MM.1S (cell line): Measurements from ENCODE around the gene ZFR2.

ENCODE experiments used
- DNase-seq: peaks from one replicate; pipeline ENCODE4 v3.0.0-alpha.2; 2015
- H2AFZ ChIP-seq: fragments of 300-600 bp; sonication (generic); 2 replicates; pipeline ENCODE4 v1.6.0; 2016; ENCODE audit warnings: antibody characterized with exemption, low read length
- H3F3A ChIP-seq: fragments of 300-600 bp; sonication (generic); 2 replicates; pipeline ENCODE4 v1.6.1; 2016; ENCODE audit warnings: mild to moderate bottlenecking, antibody characterized with exemption, low read length, moderate library complexity, mixed read lengths; ENCODE audit not compliant: insufficient read depth
- H3K27ac ChIP-seq: fragments of 300-600 bp; sonication (generic); 2 replicates; pipeline ENCODE4 v1.5.1; 2016; ENCODE audit warnings: mild to moderate bottlenecking, low read length
- H3K27me3 ChIP-seq: fragments of 300-600 bp; sonication (generic); replicated peaks from 2 replicates; pipeline ENCODE4 v1.6.0; 2016; ENCODE audit warnings: low read length; ENCODE audit not compliant: insufficient read depth
- H3K36me3 ChIP-seq: fragments of 300-600 bp; sonication (generic); replicated peaks from 2 replicates; pipeline ENCODE4 v1.6.1; 2016; ENCODE audit warnings: mild to moderate bottlenecking, low read length, mixed read lengths; ENCODE audit not compliant: insufficient read depth
- H3K4me1 ChIP-seq: fragments of 300-600 bp; sonication (generic); 2 replicates; pipeline ENCODE4 v1.6.1; 2016; ENCODE audit warnings: low read length, mixed read lengths
- H3K4me2 ChIP-seq: fragments of 300-600 bp; sonication (generic); 2 replicates; pipeline ENCODE4 v1.6.0; 2016; ENCODE audit warnings: low read depth, low read length
- H3K4me3 ChIP-seq: fragments of 300-600 bp; sonication (generic); 2 replicates; pipeline ENCODE4 v1.5.1; 2016; ENCODE audit warnings: low read length, mixed read lengths
- H3K79me2 ChIP-seq: fragments of 300-600 bp; sonication (generic); 2 replicates; pipeline ENCODE4 v1.6.1; 2016; ENCODE audit warnings: mixed run types, low read length, mixed read lengths
- H3K9ac ChIP-seq: fragments of 300-600 bp; sonication (generic); 2 replicates; pipeline ENCODE4 v1.6.1; 2016; ENCODE audit warnings: low read length, mixed read lengths
- H3K9me2 ChIP-seq: fragments of 300-600 bp; sonication (generic); replicated peaks from 2 replicates; pipeline ENCODE4 v1.6.1; 2016; ENCODE audit warnings: mild to moderate bottlenecking, low read length, mixed read lengths; ENCODE audit not compliant: insufficient read depth
- H3K9me3 ChIP-seq: fragments of 300-600 bp; sonication (generic); replicated peaks from 2 replicates; pipeline ENCODE4 v1.6.1; 2016; ENCODE audit warnings: mild to moderate bottlenecking, low read length, mixed read lengths; ENCODE audit not compliant: insufficient read depth
- H4K20me1 ChIP-seq: fragments of 300-600 bp; sonication (generic); 2 replicates; pipeline ENCODE4 v1.6.1; 2016; ENCODE audit warnings: mild to moderate bottlenecking, low read length, moderate library complexity, mixed read lengths; ENCODE audit not compliant: insufficient read depth
- EZH2 ChIP-seq: fragments of 300-600 bp; sonication (generic); optimal IDR thresholded peaks from 2 replicates; pipeline ENCODE3; 2017; ENCODE audit warnings: low read depth, mild to moderate bottlenecking, antibody characterized with exemption, low read length, mixed read lengths
- EZH2phosphoT487 ChIP-seq: fragments of 300-600 bp; sonication (generic); IDR thresholded peaks from 2 replicates; pipeline ENCODE4 v1.6.1; 2018; ENCODE audit warnings: antibody characterized with exemption, low read length
- TF ChIP-seq, protein P1 (sequence below): fragments of 300-600 bp; sonication (generic); IDR thresholded peaks from 2 replicates; pipeline ENCODE4 v1.5.1; 2016; ENCODE audit warnings: antibody characterized with exemption, low read length, mixed read lengths

The ZFR2 gene

DNA sequence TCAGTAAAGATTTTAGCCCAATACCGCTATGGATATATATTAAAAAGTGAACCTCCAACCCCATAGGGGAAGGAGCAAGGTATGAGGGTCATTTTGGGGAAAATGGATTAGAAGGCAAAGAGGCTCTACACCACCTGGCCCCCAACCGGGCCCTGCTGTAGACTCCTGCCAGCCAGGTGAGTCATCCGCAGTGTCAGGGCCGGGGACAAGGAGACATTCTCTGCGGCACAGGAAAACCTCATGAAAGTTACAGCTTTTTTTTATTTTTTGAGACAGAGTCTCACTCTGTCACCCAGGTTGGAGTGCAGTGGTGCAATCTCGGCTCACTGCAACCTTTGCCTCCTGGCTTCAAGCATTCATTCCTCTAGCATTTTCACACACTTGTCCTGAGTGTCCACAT lies 32.0 kb downstream of the ZFR2 start:
- Histone ChIP-seq H4K20me1 (no peaks in the 10 kb centered on the region), H3F3A (no peaks in the 10 kb centered on the region), H3K9me3 (no peaks in the 10 kb centered on the region), H3K27me3 (peaks cover 87% of the 10 kb centered on the region), H3K27ac (no peak overlapping the region), H3K4me3 (no peak overlapping the region), H3K9ac (no peak overlapping the region), H2AFZ (no peak overlapping the region), H3K79me2 (no peaks in the 10 kb centered on the region), H3K9me2 (no peaks in the 10 kb centered on the region), H3K4me2 (no peak overlapping the region), H3K36me3 (no peaks in the 10 kb centered on the region), H3K4me1 (no peaks in the 10 kb centered on the region)
- no peak for DNase-seq
- TF ChIP-seq, protein P1, sequence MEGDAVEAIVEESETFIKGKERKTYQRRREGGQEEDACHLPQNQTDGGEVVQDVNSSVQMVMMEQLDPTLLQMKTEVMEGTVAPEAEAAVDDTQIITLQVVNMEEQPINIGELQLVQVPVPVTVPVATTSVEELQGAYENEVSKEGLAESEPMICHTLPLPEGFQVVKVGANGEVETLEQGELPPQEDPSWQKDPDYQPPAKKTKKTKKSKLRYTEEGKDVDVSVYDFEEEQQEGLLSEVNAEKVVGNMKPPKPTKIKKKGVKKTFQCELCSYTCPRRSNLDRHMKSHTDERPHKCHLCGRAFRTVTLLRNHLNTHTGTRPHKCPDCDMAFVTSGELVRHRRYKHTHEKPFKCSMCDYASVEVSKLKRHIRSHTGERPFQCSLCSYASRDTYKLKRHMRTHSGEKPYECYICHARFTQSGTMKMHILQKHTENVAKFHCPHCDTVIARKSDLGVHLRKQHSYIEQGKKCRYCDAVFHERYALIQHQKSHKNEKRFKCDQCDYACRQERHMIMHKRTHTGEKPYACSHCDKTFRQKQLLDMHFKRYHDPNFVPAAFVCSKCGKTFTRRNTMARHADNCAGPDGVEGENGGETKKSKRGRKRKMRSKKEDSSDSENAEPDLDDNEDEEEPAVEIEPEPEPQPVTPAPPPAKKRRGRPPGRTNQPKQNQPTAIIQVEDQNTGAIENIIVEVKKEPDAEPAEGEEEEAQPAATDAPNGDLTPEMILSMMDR = no peak
- no peak for TF ChIP-seq EZH2phosphoT487
- no peak for TF ChIP-seq EZH2

DNA sequence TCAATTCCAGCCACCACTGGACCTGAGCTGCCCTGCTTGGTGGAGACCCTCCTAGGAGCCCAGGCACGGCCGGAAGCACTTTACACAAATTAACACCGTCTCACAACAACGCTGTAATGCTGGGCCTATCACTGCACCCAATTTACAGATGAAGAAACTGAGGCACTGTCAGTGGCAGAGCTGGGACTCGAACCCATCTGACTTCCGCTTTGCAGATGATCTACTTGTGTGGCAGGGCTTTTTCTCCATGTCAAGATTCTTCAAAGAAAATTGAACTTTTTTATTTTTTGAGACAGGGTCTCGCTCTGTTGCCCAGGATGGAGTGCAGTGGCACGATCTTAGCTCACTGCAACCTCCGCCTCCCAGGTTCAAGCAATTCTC lies 33.8 kb downstream of the ZFR2 start:
- H3K9me2 ChIP-seq = no peaks in the 10 kb centered on the region
- TF ChIP-seq EZH2 (no peak), EZH2phosphoT487 (no peak)
- TF ChIP-seq, protein P1 = no peak
- no peak overlapping the region for H3K9ac ChIP-seq
- H3F3A ChIP-seq = no peaks in the 10 kb centered on the region
- no peaks in the 10 kb centered on the region for H3K36me3 ChIP-seq
- H4K20me1 ChIP-seq = no peaks in the 10 kb centered on the region
- no peak overlapping the region for H3K27ac ChIP-seq
- H2AFZ ChIP-seq = no peak overlapping the region
- no peak overlapping the region for H3K4me3 ChIP-seq
- DNase-seq = no peak
- no peaks in the 10 kb centered on the region for H3K79me2 ChIP-seq
- H3K4me1 ChIP-seq = no peaks in the 10 kb centered on the region
- H3K9me3 ChIP-seq = no peaks in the 10 kb centered on the region
- H3K27me3 ChIP-seq = peaks cover 87% of the 10 kb centered on the region
- no peak overlapping the region for H3K4me2 ChIP-seq

DNA sequence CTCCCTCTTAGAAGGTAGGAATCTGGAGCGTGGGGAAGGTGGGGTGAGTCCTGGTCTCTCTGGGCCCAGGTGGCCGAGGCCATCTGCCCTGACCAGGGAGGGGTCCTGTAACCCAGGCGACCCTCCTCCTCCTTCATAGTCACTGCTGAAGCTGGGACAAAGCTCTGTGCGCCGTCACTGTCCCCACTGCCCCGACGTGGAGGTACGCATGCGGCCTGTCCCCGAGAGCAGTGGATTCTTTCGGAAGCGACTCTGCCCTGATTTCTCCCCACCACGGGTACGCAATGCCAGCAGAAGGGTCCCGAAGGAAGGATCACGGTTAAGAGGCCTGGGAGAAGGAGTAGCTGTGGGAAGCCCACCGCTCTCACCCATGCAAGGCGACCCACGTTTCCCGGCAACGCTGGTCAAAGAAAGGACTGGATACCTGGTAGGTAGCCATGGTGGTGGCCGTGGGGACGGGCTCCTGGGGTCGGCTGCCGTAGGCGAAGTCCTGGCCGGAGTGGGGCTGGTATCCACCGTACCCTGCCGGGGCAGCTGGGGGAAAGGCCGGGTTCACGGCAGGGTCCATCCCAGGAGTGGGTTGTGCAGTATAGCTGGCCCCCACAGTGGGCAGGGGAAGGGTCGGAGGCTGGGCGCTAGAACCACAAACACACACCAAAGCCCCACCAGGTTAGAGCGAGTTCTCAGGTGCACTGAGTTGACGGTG lies 34.3 kb downstream of the ZFR2 start:
- Histone ChIP-seq H3K9me3 (no peaks in the 10 kb centered on the region), H4K20me1 (no peaks in the 10 kb centered on the region), H3K27ac (no peak overlapping the region), H3F3A (no peaks in the 10 kb centered on the region), H3K9me2 (no peaks in the 10 kb centered on the region), H3K4me1 (no peaks in the 10 kb centered on the region), H3K27me3 (peaks cover 87% of the 10 kb centered on the region), H3K9ac (no peak overlapping the region), H3K79me2 (no peaks in the 10 kb centered on the region), H3K4me3 (no peak overlapping the region), H3K36me3 (no peaks in the 10 kb centered on the region), H3K4me2 (no peak overlapping the region), H2AFZ (no peak overlapping the region)
- TF ChIP-seq EZH2phosphoT487 = no peak
- peak; percentile 19 for TF ChIP-seq EZH2
- TF ChIP-seq, protein P1 = no peak
- no peak for DNase-seq
